ENCODE data around the gene CNPY4.

Gene CNPY4

GRCh38 chr7:100093054-100093453 is 26.4 kb upstream of the CNPY4 start:
- no peak for FAIRE-seq

GRCh38 chr7:100093498-100093897 is 25.9 kb upstream of the CNPY4 start:
- no peak for FAIRE-seq

- FAIRE-seq: no peak
These were observed 25.4 kb upstream of the CNPY4 start for GRCh38 chr7:100093925-100094486.

GRCh38 chr7:100095289-100095688 is 24.1 kb upstream of the CNPY4 start:
- FAIRE-seq: no peak

GRCh38 chr7:100095704-100096103 is 23.7 kb upstream of the CNPY4 start:
- no peak for FAIRE-seq

GRCh38 chr7:100098913-100099312 is 20.5 kb upstream of the CNPY4 start:
- no peak for FAIRE-seq

- no peak for FAIRE-seq
These were observed 20.0 kb upstream of the CNPY4 start for GRCh38 chr7:100099452-100099851.

- no peak for FAIRE-seq
These were observed 18.9 kb upstream of the CNPY4 start for GRCh38 chr7:100100420-100101015.

GRCh38 chr7:100101016-100101862 is 18.2 kb upstream of the CNPY4 start, which contains the start of the genes AP4M1 and MCM7:
TSS of gene AP4M1 (plus strand) at chr7:100101643. CDS start at chr7:100101715, 72 bp downstream.
TSS of gene MCM7 (minus strand) at chr7:100101397. CDS start at chr7:100101294, 103 bp downstream.
- FAIRE-seq: peak; percentile 95

GRCh38 chr7:100102950-100103840 is 16.2 kb upstream of the CNPY4 start:
- no peak for FAIRE-seq

- FAIRE-seq: no peak
These were observed 13.9 kb upstream of the CNPY4 start for GRCh38 chr7:100105534-100105933.

GRCh38 chr7:100106633-100107032 is 12.8 kb upstream of the CNPY4 start:
- no peak for FAIRE-seq

GRCh38 chr7:100107125-100107737 is 12.2 kb upstream of the CNPY4 start:
- no peak for FAIRE-seq

- no peak for FAIRE-seq
These were observed 11.5 kb upstream of the CNPY4 start for GRCh38 chr7:100107890-100108289.

GRCh38 chr7:100109521-100110163 is 9.8 kb upstream of the CNPY4 start:
- no peak for FAIRE-seq

GRCh38 chr7:100111156-100111555 is 8.3 kb upstream of the CNPY4 start:
- FAIRE-seq: no peak

- FAIRE-seq: no peak
These were observed 7.5 kb upstream of the CNPY4 start for GRCh38 chr7:100111914-100112313.

GRCh38 chr7:100115026-100115425 is 4.4 kb upstream of the CNPY4 start:
- FAIRE-seq: no peak

- no peak for FAIRE-seq
These were observed 904 bp upstream of the CNPY4 start for GRCh38 chr7:100118388-100119071.

GRCh38 chr7:100119970-100120732 is 717 bp downstream of the CNPY4 start:
- FAIRE-seq: no peak

- FAIRE-seq: no peak
These were observed 1.3 kb downstream of the CNPY4 start for GRCh38 chr7:100120733-100121036.
